HL-60 (cell line): ENCODE data around the gene IQCE.

Source experiments
- CTCF ChIP-seq: IDR thresholded peaks from one replicate; pipeline ENCODE4 v1.5.1; 2011; ENCODE audit warnings: low read length, control low read depth, inconsistent platforms; ENCODE audit not compliant: insufficient read depth
- GABPA ChIP-seq: IDR thresholded peaks from 2 replicates; pipeline ENCODE4 v1.6.1; 2012; ENCODE audit warnings: low read depth
- POLR2AphosphoS5 ChIP-seq: IDR thresholded peaks from 2 replicates; pipeline ENCODE4 v1.6.1; 2012; ENCODE audit warnings: low read depth
- REST ChIP-seq: IDR thresholded peaks from 2 replicates; pipeline ENCODE4 v1.6.1; 2012; ENCODE audit warnings: low read depth; ENCODE audit not compliant: insufficient replicate concordance
- SPI1 ChIP-seq: IDR thresholded peaks from 2 replicates; pipeline ENCODE4 v1.6.1; 2012; ENCODE audit warnings: low read depth, mild to moderate bottlenecking, borderline replicate concordance

GRCh38 chr7:2628130-2628482, 69.3 kb downstream of the IQCE start:
- TF ChIP-seq CTCF (no peak), POLR2AphosphoS5 (no peak), GABPA (no peak), REST (no peak), SPI1 (no peak)
